Endothelial cell of umbilical vein (primary cell): ENCODE results near the gene HEXIM1. TPM values are rescaled to one million over a fixed set of nuclear protein-coding genes. Genes with fewer than 3 reads are reported as not detected.

Source experiments
- BruUV-seq: library from RNA; stranded (reverse); fragments of 400-500 nt; replicated peaks from 2 replicates; lab custom pipeline; 2021; lab: Mats Ljungman, UMichigan
- CTCF ChIA-PET: fragments of 300-600, 350-600 bp; sonication (Branson Sonifier 250); formaldehyde crosslinking; loops from one replicate; lab custom pipeline; 2021; ENCODE audit warnings: antibody characterized with exemption, inconsistent platforms; lab: Charles Lee
- POLR2A ChIA-PET: fragments of 300-600, 350-600 bp; sonication (Branson Sonifier 250); formaldehyde crosslinking; loops from one replicate; lab custom pipeline; 2021; ENCODE audit warnings: antibody characterized with exemption, inconsistent platforms; lab: Charles Lee
- DNase-seq: peaks from one replicate; pipeline ENCODE4 v3.0.0-alpha.2; 2011; ENCODE audit warnings: low read depth, low spot score
- FAIRE-seq: peaks from 2 replicates; lab custom pipeline; 2011; peaks lifted over from hg19 to GRCh38; lab: Jason Lieb, UNC
- H2AFZ ChIP-seq: 2 replicates; pipeline ENCODE4 v1.6.0; 2012; ENCODE audit warnings: low read depth, low read length, control low read depth, inconsistent platforms
- H3K27ac ChIP-seq: 2 replicates; pipeline ENCODE4 v1.5.1; 2011; ENCODE audit warnings: low read depth, mild to moderate bottlenecking, control low read depth, low read length, moderate library complexity; ENCODE audit not compliant: insufficient read depth
- H3K27me3 ChIP-seq, 2 experiments: 2 replicates each; pipeline versions ENCODE4 v1.6.0 to v1.6.1; 2011; ENCODE audit warnings: low read length in 2 of 2, mixed read lengths in 1 of 2; ENCODE audit not compliant: control insufficient read depth in 2 of 2, insufficient read depth in 2 of 2
- H3K36me3 ChIP-seq, 2 experiments: 2 replicates in 1 of 2; 3 replicates in 1 of 2; pipeline ENCODE4 v1.5.1; 2011; ENCODE audit warnings: low read length in 2 of 2, mild to moderate bottlenecking in 1 of 2, moderate library complexity in 1 of 2; ENCODE audit not compliant: control insufficient read depth in 2 of 2, insufficient read depth in 2 of 2; ENCODE audit errors: extremely low read depth in 1 of 2
- H3K4me1 ChIP-seq: 3 replicates; pipeline ENCODE4 v1.5.1; 2011; ENCODE audit warnings: mild to moderate bottlenecking, low read length; ENCODE audit not compliant: control insufficient read depth, insufficient read depth; ENCODE audit errors: extremely low read depth
- H3K4me2 ChIP-seq: 2 replicates; pipeline ENCODE4 v1.6.1; 2011; ENCODE audit warnings: low read length, control low read depth, mixed read lengths; ENCODE audit not compliant: insufficient read depth
- H3K4me3 ChIP-seq, 3 experiments: fragments of 200-600 bp in 1 of 3; sonication (generic), shearing (Covaris generic) in 1 of 3; replicated peaks in 1 of 3; 2 replicates each; pipeline ENCODE4 v1.5.1; 2011 to 2016; ENCODE audit warnings: control low read depth in 3 of 3, low read length in 3 of 3, mild to moderate bottlenecking in 2 of 3, inconsistent platforms in 1 of 3, low read depth in 1 of 3, moderate library complexity in 1 of 3; ENCODE audit not compliant: insufficient read depth in 1 of 3
- H3K79me2 ChIP-seq: 2 replicates; pipeline ENCODE4 v1.6.0; 2012; ENCODE audit warnings: low read length, inconsistent platforms; ENCODE audit not compliant: control insufficient read depth, insufficient read depth
- H3K9ac ChIP-seq: replicated peaks from 2 replicates; pipeline ENCODE3; 2011; ENCODE audit warnings: low read length, control low read depth; ENCODE audit not compliant: insufficient read depth; ENCODE audit errors: extremely low read depth
- H3K9me1 ChIP-seq: replicated peaks from 3 replicates; pipeline ENCODE4 v1.6.0; 2011; ENCODE audit warnings: mild to moderate bottlenecking, low read length; ENCODE audit not compliant: control insufficient read depth, insufficient read depth; ENCODE audit errors: extremely low read depth
- H3K9me3 ChIP-seq: replicated peaks from 2 replicates; pipeline ENCODE4 v1.5.1; 2012; ENCODE audit warnings: low read length, inconsistent platforms; ENCODE audit not compliant: control insufficient read depth, insufficient read depth
- H4K20me1 ChIP-seq: replicated peaks from 2 replicates; pipeline ENCODE3; 2011; ENCODE audit warnings: mild to moderate bottlenecking, low read length; ENCODE audit not compliant: control insufficient read depth, insufficient read depth; ENCODE audit errors: extremely low read depth
- CTCF ChIP-seq, 2 donors: IDR thresholded peaks; 1 replicate in 1 of 2; 2 replicates in 1 of 2; pipeline ENCODE4 v1.5.1; 2011; ENCODE audit warnings: low read length in 2 of 2, mild to moderate bottlenecking in 2 of 2, moderate library complexity in 2 of 2, control low read depth in 1 of 2, inconsistent platforms in 1 of 2, low read depth in 1 of 2; ENCODE audit not compliant: insufficient read depth in 1 of 2; ENCODE audit errors: extremely low read depth in 1 of 2
- EZH2 ChIP-seq: IDR thresholded peaks from 2 replicates; pipeline ENCODE4 v1.6.1; 2012; ENCODE audit warnings: borderline replicate concordance, low read depth, mild to moderate bottlenecking, moderate library complexity, low read length, inconsistent platforms; ENCODE audit not compliant: severe bottlenecking
- FOS ChIP-seq: IDR thresholded peaks from 2 replicates; pipeline ENCODE4 v1.6.1; 2011; ENCODE audit warnings: mild to moderate bottlenecking, low read length, moderate library complexity, borderline replicate concordance; ENCODE audit not compliant: insufficient read depth
- GATA2 ChIP-seq: IDR thresholded peaks from 2 replicates; pipeline ENCODE4 v1.7.0; 2011; ENCODE audit warnings: low read depth, mild to moderate bottlenecking, moderate library complexity, mixed read lengths, low read length; ENCODE audit not compliant: insufficient read length, insufficient read depth
- JUN ChIP-seq: IDR thresholded peaks from 2 replicates; pipeline ENCODE4 v1.6.1; 2011; ENCODE audit warnings: borderline replicate concordance, low read depth; ENCODE audit not compliant: insufficient read length, insufficient read depth
- MYC ChIP-seq: IDR thresholded peaks from one replicate; pipeline ENCODE4 v1.6.1; 2011; ENCODE audit warnings: mild to moderate bottlenecking, low read depth, low read length
- POLR2A ChIP-seq: IDR thresholded peaks from 2 replicates; pipeline ENCODE4 v1.6.1; 2012; ENCODE audit warnings: low read depth, mild to moderate bottlenecking, control low read depth, low read length
- POLR2AphosphoS5 ChIP-seq: IDR thresholded peaks from 2 replicates; pipeline ENCODE4 v1.6.1; 2012; ENCODE audit warnings: low read depth, mild to moderate bottlenecking, control low read depth, low read length, moderate library complexity; ENCODE audit not compliant: insufficient read depth
- dilution Hi-C: fragments of 300-500 bp; cut with MboI; formaldehyde crosslinking; loops from one replicate; pipeline ENCODE4 v1.15.0; 2019; ENCODE audit warnings: low sequenced_read_pairs; ENCODE audit not compliant: extremely low pct_ligation_motif_present
- intact Hi-C: fragments of 100-400 bp; cut with micrococcal nuclease; formaldehyde crosslinking; loops from one replicate; pipeline ENCODE4 v1.10.0; 2022
- polyA plus RNA-seq, 4 experiments: library from polyadenylated mRNA; depleted of rRNA in 3 of 4; stranded (reverse) in 3 of 4; unstranded in 1 of 4; fragments of >200 nt; gene quantifications; 2 replicates each; pipeline versions ENCODE4 v1.2.1 to v1.2.3, GENCODE V29; 2011 to 2012; ENCODE audit warnings: missing spikeins in 1 of 4
- total RNA-seq: library from RNA; stranded (reverse); gene quantifications from 2 replicates; pipeline ENCODE4 v1.2.3, GENCODE V29; 2021
- TF ChIP-seq, protein P1 (sequence below): IDR thresholded peaks from 2 replicates; pipeline ENCODE4 v1.6.1; 2011; ENCODE audit not compliant: insufficient read depth, insufficient read length

The HEXIM1 gene
- total and polyA plus RNA-seq, 2 donors (not counting 3 experiments of a cell fraction or from before 2014, with no cell fraction given), result 7.0 to 20.0 TPM

GRCh38 chr17:45155029-45155428 lies 6.8 kb downstream of the HEXIM1 start:
- intact Hi-C loops (no loop called here), dilution Hi-C loops (no loop called here)
- no peak overlapping the region for H2AFZ ChIP-seq
- H3K79me2 ChIP-seq, result peaks cover 28% of the 10 kb centered on the region
- ChIA-PET CTCF (interaction anchor here (0.6 to 2.5 kb wide), 5 partner anchors 20 to 1038 kb away, joined by 3 to 17 read pairs (median 3); partner anchors contain the start of genes ACBD4 and KANSL1), POLR2A (interaction anchor here (0.6 to 0.7 kb wide), 2 partner anchors 59 to 184 kb away, joined by 3 to 9 read pairs; no protein-coding TSS in a partner anchor)
- H3K27ac ChIP-seq, result no peak overlapping the region
- TF ChIP-seq POLR2AphosphoS5 (no peak), FOS (no peak), EZH2 (no peak), MYC (no peak), POLR2A (no peak), CTCF (IDR thresholded peaks at IDR 0.05; ENCODE audit: extremely low read depth in 1 of 2, insufficient read depth in 1 of 2, low read depth in 1 of 2, low read length in 2 of 2) (no peak), GATA2 (no peak), JUN (no peak)
- TF ChIP-seq, protein P1, sequence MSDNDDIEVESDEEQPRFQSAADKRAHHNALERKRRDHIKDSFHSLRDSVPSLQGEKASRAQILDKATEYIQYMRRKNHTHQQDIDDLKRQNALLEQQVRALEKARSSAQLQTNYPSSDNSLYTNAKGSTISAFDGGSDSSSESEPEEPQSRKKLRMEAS, result no peak
- BruUV-seq, result no TSS peak
- H3K9me3 ChIP-seq, result no peaks in the 10 kb centered on the region
- no peak for FAIRE-seq
- no peaks in the 10 kb centered on the region for H3K36me3 ChIP-seq
- DNase-seq, result no peak
- no peak overlapping the region for H3K4me2 ChIP-seq
- no peaks in the 10 kb centered on the region for H4K20me1 ChIP-seq
- H3K9ac ChIP-seq, result no peak overlapping the region
- no peaks in the 10 kb centered on the region for H3K9me1 ChIP-seq
- H3K4me1 ChIP-seq, result peaks cover 38% of the 10 kb centered on the region
- no peaks in the 10 kb centered on the region for H3K27me3 ChIP-seq
- H3K4me3 ChIP-seq, result no peak overlapping the region
